ENCODE results near the gene CRYBB1. TPM values are rescaled to one million over a fixed set of nuclear protein-coding genes. Genes with fewer than 3 reads are reported as not detected.

CRYBB1 gene
- total RNA-seq, 1 donor from 2014 or later: not detected

DNA sequence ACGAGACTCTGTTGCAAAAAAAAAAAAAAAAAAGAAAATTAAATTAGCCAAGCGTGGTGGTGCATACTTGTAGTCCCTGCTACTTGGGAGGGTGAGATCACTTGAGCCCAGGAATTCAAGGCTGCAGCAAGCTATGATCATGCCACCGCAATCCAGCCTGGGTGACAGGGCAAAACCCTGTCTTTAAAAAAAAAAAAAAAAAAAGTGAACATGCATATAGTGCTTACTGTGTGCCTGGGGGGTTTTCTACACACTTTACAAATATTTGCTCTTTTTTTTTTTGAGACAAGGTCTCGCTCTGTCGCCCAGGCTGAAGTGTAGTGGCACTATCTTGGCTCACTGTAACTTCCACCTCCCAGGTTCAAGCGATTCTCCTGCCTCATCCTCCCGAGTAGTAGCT is 40.7 kb downstream of the CRYBB1 start:
- no peak for DNase-seq (ENCODE audit: low read depth)

DNA sequence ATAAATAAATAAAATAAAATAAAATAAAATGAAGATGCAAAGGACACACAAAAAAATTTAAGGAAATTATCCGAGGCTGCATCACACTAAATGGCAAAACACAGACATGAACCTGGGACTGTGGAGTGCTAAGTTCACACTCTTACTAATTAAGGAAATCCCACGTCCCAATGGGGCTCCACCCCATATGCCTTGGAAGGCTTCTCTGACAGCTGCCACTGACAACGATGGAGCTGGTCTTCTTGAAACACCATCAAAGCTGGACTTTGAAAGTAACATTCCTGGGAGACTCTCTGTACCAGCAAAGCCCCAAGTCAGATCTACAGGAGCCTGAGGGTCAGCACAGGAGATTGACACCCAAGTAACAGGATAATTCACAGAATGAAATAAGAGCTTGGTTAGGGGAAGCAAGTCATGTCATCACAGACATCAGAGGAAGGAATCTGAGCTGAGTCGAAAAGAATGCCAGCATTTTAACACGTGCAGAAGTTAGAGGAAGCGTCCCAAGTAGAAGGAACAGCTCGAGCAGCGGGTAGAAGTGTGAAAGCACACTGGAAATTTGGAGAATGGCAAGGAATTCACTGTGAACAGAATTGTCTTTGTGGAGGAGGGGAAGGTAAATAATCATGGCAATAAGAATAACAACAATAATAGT is 41.7 kb downstream of the CRYBB1 start:
- no peak for DNase-seq (ENCODE audit: low read depth)

DNA sequence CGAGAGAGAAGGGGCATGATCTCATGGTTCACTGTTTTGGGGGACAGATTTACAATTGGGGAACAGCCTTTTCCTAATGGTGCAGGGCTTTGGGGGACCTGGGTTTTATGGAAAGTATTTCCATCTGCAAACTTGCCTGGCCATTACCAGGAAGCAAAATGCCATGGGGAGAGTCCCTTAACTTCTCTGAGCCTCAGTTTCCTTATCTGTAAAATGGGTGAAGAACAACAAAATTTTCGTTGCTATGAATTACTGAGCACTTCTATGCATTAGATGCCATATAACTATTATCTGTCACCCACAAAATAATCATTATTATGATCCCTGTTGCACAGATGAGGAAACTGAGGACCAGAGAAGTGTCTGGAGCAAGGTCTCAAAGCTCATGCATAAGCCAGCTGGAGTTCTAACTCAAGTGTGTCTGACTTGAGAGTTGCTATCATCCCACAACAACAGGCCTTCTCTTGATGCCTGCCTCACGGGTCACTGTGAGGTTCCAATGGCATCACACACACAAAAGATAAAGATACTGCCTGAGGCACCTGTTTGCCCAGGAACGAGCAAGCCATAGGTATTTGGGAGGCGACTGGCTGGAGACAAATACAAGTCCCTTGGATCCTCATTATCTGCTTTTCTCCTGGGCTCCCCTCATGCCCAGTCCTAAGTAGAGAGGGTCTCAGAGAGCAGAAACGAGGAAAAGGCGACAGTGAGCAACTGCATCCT is 43.7 kb downstream of the CRYBB1 start:
- DNase-seq (ENCODE audit: low read depth): no peak

DNA sequence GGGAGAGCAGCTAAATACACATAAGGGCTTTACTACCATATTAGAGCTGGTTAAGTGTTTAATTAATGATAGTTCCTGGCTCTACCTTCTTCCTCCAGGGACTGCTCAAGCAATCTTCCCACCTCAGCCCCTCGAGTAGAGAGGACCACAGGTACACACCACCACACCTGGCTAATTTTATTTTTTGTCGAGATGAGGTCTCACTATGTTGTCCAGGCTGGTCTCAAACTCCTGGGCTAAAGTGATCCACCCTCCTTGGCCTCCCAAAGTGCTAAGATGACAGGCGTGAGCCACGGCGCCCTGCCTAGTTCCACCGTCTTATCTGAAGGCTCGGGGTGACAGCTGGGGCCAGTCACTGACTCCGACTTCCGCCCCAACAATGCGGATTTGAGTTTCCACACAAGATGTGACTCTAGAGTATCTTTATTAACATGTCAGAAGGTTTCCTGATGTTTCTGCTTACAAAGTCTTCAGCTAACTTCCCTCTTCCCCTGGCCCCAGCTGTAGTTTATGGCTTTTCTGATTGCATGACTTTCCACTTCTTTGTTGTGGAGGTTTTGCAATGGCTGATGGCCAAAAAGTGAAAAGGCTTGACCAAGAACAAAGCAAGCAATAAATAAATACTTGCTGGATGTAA is 44.7 kb downstream of the CRYBB1 start:
- DNase-seq (ENCODE audit: low read depth): peak; percentile 55

DNA sequence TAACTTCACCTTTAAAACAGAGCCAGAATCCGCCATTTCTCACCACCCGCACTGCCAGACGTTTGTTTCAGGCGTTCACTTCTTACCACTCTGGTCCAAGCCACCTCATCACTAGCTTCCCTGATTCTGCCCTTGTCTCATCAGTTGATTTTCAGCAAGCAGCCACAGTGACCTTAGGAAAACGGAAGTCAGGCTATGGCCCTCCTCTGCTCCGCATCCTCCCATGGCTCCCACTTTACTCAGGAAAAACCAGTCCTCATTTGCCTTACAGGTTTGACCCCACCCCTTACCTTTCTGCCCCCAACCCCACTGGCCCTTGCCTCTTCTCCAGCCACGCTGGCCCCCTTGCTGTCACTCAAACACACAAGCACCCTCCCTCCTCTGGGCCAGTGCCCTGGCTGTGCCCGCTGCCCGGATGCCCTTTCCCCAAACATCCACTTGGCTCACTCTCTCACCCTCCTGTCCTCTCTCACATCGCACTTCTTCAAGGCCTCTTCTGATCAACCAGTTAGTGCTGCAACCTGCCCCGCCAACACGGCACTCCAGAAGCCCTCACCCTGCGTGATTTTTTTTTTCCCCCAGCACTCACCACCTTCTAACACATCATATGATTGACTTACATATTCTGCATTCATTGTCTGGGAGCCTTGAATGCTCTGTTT is 46.8 kb downstream of the CRYBB1 start:
- DNase-seq (ENCODE audit: low read depth): no peak

DNA sequence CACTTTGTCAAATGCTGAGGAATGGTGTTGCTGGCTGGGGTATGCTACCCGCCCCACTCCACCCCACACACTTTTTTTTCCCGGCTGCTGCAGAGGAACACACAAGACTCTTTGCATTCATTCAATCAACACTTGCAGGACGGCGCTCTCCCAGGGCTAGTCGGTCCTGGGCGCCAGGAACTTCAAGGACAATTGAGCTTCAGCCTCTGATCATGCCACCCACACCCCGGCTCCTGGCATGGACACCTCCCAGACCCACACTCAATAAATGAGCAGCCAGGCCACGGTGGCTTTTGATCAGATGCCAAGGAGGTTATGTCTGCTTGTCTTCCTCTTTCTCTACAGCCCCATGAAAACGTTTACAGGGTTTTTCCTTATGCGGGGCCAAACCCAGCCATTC is 47.7 kb downstream of the CRYBB1 start:
- DNase-seq (ENCODE audit: low read depth): peak; percentile 41

DNA sequence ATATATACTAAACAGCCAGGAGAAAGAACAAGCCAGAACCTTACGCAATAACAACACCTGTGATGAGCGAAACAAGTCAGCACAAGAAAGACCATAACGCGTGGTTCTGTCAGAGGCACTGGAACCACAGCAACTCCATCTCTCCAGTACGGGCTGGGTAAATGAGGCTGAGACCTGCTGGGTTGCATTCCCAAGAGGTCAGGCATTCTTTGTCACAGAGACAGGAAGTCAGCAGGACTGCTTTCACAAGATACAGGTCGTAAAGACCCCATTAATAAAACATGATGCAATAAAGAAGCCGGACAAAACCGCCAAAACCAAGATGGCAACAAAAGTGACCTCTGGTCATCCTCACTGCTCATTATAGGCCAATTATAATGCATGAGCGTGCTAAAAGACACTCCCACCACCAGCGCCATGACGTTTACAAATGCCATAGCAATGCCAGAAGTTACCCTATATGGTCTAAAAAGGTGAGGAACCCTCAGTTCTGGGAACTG is 49.6 kb downstream of the CRYBB1 start:
- peak; percentile 94 for DNase-seq (ENCODE audit: low read depth)

DNA sequence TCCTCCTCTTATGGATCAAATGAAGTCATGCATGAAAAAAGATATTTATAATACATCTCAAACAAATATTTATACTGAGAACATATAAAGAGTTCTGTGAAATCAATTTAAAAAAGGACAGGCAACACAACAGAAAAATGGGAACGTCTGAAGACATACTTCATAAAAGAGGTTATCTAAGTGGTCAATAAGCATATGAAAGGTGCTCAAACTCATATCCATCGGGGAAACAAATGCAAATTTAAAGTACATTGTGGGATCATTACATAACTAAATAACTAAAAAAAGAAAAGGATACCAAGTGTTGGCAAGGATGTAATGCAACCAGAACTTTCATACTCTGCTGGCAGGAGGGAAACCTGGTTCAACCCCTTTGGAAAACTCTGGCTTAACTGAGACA is 50.2 kb downstream of the CRYBB1 start:
- DNase-seq (ENCODE audit: low read depth): no peak

DNA sequence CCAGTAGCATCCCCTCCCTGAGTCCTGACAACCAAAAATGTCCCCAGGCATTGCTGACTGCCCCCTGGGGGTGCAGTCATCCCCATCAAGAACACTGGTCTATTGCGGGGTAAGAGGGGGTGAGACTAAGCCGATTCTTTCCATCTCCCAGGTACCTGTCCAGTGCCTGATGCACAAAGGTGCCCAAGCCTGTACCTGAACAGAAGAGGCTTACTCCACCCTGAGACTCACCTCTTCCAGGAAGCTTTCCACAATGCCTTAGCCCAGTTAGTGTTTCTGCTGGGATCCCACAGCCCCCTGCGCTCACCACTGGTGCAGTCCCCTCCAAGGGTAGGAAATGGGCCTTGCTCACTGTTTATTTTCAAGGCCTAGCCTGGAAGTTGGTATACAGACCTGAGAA is 50.8 kb downstream of the CRYBB1 start:
- DNase-seq (ENCODE audit: low read depth): no peak

DNA sequence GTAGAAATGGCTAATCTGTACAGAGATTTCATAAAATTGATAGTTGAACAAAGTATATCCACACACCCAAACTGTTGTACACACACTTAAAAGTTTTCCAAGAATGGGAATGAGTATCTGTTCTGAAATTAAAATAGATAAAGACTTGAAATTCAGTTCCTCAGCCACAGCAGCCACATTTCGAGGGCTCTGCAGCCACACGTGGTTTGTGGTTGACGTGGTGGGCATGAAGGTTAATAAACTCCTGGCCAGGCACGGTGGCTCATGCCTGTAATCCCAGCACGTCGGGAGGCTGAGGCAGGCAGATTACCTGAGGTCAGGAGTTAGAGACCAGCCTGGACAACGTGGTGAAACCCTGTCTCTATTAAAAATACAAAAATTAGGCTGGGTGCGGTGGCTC is 51.9 kb downstream of the CRYBB1 start:
- DNase-seq (ENCODE audit: low read depth): no peak

DNA sequence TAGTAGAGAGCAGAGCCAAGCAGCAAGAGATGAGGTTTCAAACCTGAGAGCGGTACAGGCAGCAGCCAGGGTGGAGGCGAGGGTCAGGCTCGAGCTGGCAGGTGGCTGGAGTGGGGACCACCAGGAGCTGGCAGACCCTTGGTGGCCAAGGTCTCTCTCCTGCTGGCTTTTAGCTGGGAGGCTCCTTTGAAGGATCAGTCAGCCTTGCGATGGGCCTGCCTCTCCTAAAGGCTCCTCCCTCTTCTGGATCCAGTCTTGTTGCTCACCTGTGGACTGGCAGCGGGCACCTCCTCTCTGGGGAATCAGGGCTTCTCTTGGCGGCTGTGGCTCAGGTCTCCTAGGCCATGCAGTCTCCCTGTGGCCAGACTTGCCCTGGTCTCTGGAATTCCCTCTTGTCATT is 52.6 kb downstream of the CRYBB1 start:
- DNase-seq (ENCODE audit: low read depth): no peak

DNA sequence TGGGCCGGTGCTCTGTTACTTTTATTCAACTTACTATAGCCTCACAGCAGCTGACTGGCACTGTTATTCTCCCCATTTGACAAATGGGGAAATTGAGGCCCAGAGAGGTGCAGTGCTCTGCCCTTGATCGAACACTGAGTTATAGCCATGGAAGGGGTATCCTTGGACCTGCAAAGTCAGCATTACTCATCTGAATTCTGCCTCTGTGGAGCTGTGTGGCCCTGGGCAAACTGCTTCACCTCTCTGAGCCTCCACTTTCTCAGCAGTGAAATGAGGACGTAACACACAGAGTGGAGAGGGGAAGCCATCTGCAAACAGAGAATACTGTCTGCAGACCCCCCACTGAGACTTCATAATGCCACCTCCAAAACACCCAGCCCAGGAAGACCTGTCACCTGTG is 53.2 kb downstream of the CRYBB1 start:
- no peak for DNase-seq (ENCODE audit: low read depth)

DNA sequence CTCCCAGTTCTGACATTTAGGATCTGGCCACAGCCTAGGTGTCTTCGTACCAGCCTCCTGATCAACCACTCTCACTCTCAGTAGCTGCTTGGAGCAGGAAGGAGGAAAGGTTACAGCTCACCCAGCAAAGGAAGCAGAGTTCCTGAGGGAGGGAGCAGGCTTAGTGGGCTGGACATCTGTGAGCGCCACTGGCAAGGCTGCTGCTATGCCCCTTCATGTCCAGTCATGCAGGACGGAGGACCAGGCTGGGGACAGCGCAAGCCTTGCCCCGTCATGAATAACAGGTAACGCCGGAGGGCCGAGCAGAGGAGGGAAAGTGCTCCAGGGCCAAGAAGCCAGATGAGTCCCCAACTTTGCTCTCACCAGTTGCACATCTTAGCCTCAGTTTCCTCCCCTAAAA is 53.6 kb downstream of the CRYBB1 start:
- DNase-seq (ENCODE audit: low read depth): peak; percentile 51

DNA sequence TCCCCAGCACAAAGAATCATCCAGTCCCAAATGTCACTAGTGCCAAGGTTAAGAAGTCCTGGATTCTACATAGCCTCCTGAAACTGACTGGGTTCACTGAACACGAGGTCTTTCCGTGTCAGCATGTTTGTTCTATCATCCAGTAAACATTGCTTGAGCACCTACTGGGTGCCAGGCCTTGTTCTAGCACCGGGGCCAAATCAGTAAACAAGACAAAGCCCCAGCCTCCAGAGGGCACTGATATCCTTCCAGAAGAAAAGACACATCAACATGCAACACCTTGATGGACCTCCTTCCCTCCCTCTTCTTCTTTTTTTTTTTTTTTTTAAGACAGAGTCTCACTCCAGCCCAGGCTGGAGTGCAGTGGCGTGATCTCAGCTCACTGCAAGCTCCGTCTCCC is 54.8 kb downstream of the CRYBB1 start:
- no peak for DNase-seq (ENCODE audit: low read depth)

DNA sequence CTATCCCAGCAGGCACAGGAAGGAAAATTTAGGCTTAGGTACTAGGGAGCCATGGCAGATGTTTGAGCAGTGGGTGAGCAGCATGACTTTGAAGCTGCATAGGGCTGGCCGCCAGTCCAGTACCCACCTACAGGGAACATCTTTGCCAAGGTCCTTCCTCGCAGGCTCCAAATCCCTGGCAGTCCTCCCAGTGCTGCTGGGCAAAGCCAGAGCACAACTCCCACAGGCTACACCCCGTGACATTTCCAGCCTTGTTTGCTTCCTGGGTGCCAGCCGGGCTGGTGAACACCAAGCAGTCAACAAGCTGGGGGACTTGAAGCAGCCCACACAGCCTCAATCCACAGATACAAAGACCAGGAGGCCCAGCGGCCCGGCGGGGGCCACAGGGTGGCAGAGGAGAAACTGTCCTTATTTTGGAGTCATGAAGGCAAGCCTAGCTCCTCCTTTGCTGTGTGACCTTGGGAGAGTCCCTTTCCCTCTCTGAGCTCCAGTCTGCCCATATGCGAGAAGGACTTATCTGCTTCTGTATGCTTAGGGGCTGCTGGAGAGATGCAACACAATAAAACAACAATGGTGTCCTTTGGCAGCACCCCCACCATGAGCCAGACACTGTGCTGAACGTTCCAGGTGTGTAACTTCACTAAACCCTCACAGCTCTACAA is 55.9 kb downstream of the CRYBB1 start:
- DNase-seq (ENCODE audit: low read depth): peak; percentile 6

DNA sequence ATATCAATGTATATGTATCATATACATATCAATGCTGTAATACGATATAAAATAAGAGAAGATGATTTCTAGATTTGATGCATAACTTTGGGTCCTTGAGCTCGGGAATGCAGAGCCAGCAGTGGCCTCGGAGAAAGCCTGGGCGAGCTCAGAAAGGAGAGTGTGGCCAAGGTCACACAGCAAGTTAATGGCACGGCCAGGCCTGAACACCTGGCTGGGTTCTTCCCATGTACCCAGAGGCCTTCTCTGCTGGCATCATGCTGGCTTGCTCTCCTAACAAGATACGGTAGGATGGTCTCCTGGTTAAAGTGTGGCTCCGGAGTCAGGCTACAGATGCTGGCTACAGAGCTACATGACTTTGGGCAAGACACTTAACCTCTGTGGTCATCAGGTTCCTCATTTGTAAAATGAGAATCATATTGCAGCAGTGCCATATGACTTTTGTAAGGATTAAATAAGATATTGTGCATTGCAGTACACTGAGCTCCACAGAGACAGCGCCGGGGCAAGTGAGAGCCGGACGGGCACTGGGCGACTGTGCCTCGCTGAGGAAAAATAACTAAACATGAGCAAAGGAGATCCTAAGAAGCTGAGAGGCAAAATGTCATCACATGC is 57.8 kb downstream of the CRYBB1 start:
- DNase-seq (ENCODE audit: low read depth): no peak

DNA sequence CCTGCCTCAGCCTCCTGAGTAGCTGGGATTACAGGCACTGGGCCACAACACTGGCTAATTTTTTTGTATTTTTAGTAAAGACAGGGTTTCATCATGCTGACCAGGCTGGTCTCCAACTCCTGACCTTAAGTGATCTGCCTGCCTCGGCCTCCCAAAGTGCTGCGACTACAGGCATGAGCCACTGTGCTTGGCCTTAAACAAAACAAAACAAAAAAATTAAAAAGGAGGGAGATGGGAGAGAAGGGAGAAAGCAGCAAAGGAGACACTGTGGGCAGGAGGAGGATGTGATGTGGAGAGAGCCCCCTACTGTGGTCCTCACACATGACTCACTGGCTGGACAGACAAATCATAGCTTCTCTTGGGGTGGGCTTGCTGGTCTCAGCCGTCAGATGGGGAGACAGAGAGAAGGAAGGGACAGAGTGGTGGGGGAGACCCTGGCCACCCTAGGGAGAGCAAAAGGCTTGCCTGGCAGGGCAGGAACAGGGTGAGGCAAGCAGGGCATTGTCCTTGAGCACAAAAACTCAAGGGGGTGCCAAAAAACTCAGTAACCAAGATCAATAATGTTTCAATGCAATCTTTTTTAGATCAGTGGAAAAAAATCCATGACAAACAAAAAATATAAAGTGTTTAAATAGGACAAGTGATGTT is 59.5 kb downstream of the CRYBB1 start:
- no peak for DNase-seq (ENCODE audit: low read depth)

DNA sequence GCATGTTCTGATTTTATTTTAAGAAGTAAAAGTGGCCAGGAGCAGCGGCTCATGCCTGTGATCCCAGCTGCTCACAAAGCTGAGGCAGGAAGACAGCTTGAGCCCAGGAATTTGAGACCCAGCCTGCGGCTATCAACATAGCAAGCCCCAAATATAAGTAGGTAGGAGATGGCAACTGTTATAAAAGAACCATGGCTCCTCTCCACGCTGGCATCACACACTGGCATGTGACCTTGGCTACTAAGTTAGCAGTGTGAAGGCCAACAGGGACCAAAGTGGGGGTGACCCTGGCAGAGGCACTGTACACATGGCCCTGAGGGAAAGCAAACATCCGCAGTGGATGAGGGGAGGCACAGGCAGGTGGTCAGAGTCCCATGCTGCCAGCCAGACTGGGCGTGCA is 60.9 kb downstream of the CRYBB1 start:
- no peak for DNase-seq (ENCODE audit: low read depth)

DNA sequence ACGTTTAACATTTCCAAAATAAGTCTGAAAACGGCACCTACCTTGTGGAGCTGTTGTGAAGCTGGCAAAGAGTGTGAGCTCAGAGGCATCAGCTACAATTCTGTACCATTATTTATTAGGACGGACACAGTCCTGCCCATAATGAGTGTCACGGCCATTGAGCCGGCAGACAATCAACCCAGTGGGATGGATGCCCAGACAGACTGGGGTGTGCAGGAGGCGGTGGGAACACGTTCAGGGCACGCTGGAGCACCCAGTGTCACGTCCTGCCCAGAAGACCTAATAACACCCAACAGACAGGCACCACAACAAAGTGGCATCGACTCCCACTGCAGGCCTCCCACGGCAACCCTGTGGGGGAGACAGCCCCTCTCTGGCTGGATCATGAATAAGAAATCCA is 62.3 kb downstream of the CRYBB1 start:
- DNase-seq (ENCODE audit: low read depth): no peak

DNA sequence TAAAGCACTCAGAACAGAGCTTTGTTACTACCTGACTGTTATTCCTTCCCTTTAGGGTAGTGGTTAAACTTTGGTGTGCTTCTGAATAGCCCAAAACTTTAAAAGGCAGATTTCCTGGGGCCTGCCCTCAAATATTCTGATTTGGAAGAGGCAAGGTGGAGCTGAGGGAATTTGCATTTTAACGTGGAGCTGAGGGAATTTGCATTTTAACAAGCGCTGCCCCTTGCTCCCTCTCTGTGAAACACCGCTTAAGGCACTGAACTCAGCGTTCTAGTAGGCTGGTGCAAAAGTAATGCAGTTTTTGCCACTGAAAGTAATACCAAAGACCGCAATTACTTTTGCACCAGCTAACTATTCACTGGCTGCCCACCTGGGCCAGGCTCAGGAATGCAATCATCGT is 62.9 kb downstream of the CRYBB1 start:
- no peak for DNase-seq (ENCODE audit: low read depth)

Data from renal cortical epithelial cell (primary cell).